Activated naive CD4-positive, alpha-beta T cell (primary cell): ENCODE results near the gene PCDHA8.
"Not testable (repeated sequence)": the region's sequence is repeated elsewhere in the genome, so short reads cannot be mapped to it uniquely, and the experiment has no call there.

ENCODE experiments used
- DNase-seq, 4 experiments: peaks; one replicate each; lab custom pipeline; 2025; lab: John Stamatoyannopoulos, UW

Gene PCDHA8

GRCh38 chr5:140869555-140869886, 28.5 kb downstream of the PCDHA8 start:
- no peak for DNase-seq

- DNase-seq, result no peak
Measured at GRCh38 chr5:140870221-140871201, 29.5 kb downstream of the PCDHA8 start.

GRCh38 chr5:140875085-140876065, 34.4 kb downstream of the PCDHA8 start, which contains the start of gene PCDHA12:
TSS of gene PCDHA12 (plus strand) at chr5:140875308. CDS start at chr5:140875473, 165 bp downstream.
- no peak for DNase-seq

- DNase-seq, result not testable (repeated sequence)
Measured at GRCh38 chr5:140876541-140877261, 35.7 kb downstream of the PCDHA8 start.

GRCh38 chr5:140877262-140877581, 36.2 kb downstream of the PCDHA8 start:
- no peak for DNase-seq

GRCh38 chr5:140881889-140882590, 41.1 kb downstream of the PCDHA8 start, which contains the start of gene PCDHA13:
TSS of gene PCDHA13 (plus strand) at chr5:140882124. CDS start at chr5:140882269, 145 bp downstream.
- DNase-seq, result no peak

- no peak for DNase-seq
Measured at GRCh38 chr5:140882591-140882899, 41.6 kb downstream of the PCDHA8 start.

GRCh38 chr5:140883373-140883772, 42.4 kb downstream of the PCDHA8 start:
- no peak for DNase-seq

- DNase-seq, result no peak
Measured at GRCh38 chr5:140883927-140884697, 43.1 kb downstream of the PCDHA8 start.
